HG03139 (cell line): ENCODE measurements around the gene TMEM150C.
"Not testable (repeated sequence)": the region's sequence is repeated elsewhere in the genome, so short reads cannot be mapped to it uniquely, and the experiment has no call there.

ENCODE experiments used
- ATAC-seq: cut with Tn5 transposase; IDR thresholded peaks from one replicate; pipeline ENCODE4 v1.9.1; 2021; ENCODE audit not compliant: unreplicated experiment

Gene TMEM150C

DNA sequence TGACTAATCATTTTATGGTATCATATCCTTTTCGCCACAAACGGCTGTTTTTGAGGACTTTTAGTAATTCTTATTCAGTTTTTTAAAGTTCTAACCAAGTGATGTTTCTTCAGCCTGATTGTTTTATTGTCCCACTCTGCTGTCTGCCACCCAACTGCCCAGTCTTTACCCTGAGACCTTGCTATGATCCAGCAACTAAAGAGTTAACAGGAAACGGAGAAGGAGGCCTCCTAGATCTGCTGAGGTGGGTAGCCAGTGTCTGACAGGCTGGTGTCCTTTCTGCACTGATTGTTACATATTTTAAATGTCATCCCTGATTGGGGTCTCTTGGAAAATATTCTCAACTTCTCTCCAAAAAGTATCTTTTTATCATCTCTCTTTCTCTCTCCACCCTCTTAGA is 7.9 kb upstream of the TMEM150C start:
- no peak for ATAC-seq

DNA sequence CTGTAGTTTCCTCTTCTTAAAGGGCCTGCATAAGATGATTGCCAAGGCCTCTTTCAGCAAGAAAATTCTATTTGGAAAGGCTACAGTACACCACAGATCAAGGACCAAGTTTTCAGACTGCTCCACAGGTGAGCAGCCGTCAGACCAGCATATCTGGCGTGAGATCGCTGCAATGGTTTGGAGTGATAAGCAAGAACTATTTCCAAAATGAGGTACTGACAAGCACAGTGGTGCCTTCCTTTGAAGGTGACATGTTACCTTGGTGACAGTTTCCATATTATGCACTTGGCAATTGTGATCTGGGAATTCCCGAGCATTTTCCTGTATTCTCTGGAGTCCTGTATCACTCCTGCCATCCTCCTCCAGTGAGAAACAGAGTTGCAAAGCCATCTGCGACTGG is 7.3 kb upstream of the TMEM150C start:
- no peak for ATAC-seq

DNA sequence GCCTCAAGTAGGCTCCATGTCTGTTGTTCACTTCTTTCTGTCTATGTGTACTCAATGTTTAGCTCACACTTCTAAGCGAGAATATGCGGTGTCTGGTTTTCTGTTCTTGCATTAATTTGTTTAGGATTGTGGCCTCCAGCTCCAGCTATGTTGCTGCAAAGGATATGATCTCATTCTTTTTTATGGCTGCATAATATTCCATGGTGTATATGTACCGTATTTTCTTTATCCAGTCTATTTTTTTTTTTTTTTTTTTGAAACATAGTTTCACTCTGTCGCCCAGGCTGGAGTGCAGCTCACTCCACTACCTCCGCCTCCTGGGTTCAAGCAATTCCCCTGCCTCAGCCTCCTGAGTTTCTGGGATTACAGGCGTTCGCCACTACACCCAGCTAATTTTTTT is 5.7 kb upstream of the TMEM150C start:
- ATAC-seq, result no peak

- no peak for ATAC-seq
These were observed 721 bp upstream of the TMEM150C start for GRCh38 chr4:82562564-82562854.

DNA sequence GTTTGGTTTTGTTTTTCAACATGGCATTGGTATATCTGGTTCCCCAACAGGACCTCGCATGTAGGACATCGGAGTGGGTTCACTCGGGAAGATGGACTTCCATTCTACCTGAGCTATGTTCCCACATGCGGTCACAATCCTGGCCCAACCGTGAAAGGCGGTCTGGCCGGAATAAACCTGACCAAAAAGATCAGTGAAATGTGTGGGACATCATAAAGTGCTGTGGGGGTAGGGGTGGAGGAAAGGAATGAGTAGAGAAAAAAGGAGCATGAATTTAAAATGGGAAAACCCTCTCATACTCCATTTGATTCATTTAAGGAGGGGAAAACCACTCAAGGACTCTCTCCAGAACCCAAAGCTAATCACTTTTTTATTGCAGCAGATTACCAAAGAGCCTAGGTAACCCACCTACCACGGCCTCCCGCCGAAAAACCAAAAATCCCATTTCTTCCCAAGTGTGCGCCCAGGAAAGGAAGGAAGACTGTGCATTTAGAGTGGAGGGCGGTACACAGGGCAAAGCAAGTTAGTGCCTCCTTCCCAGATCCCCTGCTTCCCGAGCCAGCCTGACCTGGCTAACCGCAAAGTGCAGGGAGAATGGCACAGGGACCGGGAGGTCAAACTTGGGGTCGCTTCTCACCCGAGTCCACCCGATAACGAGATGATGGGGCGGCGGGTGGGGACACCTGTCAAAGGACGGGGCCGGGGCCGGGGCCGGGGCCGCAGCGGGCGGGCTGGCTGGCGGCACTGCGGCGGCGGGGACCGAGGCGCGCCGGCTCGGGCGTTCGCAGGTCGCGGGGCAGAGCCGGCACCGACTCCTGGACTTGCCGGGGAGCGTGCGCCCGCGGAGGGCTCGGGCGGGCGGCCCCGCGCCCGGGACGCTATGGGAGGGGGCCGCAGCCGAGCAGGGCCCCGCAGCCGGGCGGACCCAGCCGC is 669 bp downstream of the TMEM150C start:
- ATAC-seq, result no peak

GRCh38 chr4:82559735-82560120 is 2.1 kb downstream of the TMEM150C start:
- ATAC-seq, result no peak

- not testable (repeated sequence) for ATAC-seq
These were observed 2.6 kb downstream of the TMEM150C start for GRCh38 chr4:82559090-82559734.

GRCh38 chr4:82555276-82555675 is 6.5 kb downstream of the TMEM150C start:
- ATAC-seq, result no peak

DNA sequence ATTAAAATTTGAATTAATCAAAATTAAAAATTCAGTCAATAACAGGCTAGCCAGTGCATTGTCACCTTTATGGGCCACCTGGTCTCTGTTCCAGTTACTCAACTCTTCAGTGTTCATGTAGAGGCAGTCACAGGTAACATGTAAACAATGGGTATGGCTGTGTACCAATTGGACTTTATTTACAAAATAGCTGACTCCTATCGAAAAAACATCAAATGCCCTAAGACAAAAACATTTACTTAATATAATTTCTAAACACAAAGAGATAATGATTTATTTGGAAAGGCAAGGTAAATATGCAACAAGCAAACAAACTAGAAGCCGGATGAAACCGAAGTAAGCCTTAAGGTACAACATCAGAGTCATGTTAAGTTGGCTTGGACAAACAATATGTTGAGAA is 8.8 kb downstream of the TMEM150C start:
- no peak for ATAC-seq

- ATAC-seq, result no peak
These were observed 10.1 kb downstream of the TMEM150C start for GRCh38 chr4:82551734-82552133.

DNA sequence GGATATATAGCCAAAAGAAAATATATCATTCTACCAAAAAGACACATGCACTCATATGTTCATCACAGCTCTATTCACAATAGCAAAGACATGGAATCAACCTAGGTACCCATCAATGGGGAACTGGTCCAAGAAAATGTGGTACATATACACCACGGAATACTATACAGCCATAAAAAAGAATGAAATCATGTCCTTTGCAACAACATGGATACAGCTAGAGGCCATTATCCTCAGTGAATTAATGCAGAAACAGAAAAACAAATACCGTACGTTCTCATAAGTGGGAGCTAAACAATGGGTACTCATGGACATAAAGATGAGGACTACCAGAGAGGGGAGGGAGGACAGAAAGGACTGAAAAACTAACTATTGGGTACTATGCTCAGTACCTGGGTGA is 13.9 kb downstream of the TMEM150C start:
- not testable (repeated sequence) for ATAC-seq

GRCh38 chr4:82543131-82543530 is 18.7 kb downstream of the TMEM150C start:
- ATAC-seq, result no peak

- ATAC-seq, result no peak
These were observed 19.1 kb downstream of the TMEM150C start for GRCh38 chr4:82542642-82543041.

- no peak for ATAC-seq
These were observed 32.5 kb downstream of the TMEM150C start for GRCh38 chr4:82529322-82529721.

DNA sequence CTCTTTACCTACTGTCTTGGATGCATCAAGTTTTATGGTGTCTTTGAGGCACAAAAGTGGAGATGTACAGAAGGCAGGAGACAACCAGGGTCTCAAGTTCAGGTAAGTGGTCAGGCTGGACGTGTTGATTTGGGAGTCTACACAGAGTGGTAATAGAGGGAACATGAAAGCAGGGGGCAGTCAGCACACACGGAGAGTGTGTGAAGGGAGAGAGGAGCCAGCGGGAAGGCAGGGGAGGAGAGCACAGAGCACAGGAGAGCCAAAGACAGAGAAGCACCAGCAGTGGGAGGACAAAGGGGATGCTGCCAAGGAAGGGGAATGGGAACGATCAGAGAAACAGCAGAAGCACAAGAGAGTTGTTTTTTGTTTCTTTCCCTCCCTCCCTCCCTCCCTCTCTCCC is 32.9 kb downstream of the TMEM150C start:
- no peak for ATAC-seq

GRCh38 chr4:82528074-82528473 is 33.7 kb downstream of the TMEM150C start:
- ATAC-seq, result no peak

GRCh38 chr4:82525307-82525911 is 36.4 kb downstream of the TMEM150C start:
- ATAC-seq, result no peak

GRCh38 chr4:82524570-82525152 is 37.1 kb downstream of the TMEM150C start:
- ATAC-seq, result no peak

DNA sequence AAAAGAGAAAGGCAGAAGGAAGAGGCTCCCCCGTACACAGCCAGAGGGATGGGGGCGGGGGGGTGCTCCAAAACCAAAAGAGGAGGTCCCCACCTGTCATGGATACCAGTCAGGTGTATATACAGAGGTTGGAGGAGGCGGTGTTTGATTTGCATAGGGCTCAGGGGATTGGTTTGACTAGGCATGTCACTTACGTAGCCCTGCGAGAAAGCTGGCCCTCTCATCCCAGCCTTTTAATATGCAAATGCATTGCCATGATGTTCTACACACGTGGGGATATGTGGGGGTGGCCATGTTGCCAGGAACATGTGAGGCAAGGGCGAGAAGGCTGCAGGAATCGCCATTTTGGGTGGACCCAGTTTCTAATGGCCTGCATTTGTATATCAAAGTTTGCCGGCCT is 38.6 kb downstream of the TMEM150C start:
- ATAC-seq, result no peak

DNA sequence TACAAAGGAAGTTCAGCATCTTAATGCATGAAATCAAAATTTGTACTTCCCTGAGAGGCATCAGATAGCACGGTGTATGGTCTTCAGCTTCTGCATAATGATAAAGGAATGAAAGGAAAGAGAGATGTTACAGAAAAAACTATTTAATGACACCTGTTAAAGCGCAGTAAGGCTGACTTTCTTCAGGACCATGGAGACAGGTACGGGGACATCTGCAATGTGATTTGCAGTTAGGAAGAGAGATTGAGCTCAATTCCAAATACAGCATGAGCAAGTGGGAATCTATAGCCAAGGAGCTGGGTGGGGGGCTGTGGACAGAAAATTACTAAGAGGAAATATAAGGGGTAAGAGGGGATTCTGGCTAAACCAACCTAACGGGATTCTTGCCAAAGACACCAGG is 39.3 kb downstream of the TMEM150C start:
- no peak for ATAC-seq

- no peak for ATAC-seq
These were observed 40.5 kb downstream of the TMEM150C start for GRCh38 chr4:82521283-82521682.

GRCh38 chr4:82519776-82520175 is 42.0 kb downstream of the TMEM150C start:
- no peak for ATAC-seq
